Epithelial cell of prostate (primary cell): ENCODE results near the gene HS3ST1.

Source experiments
- DNase-seq: peaks from one replicate; pipeline ENCODE4 v3.0.0-alpha.2; 2011; ENCODE audit warnings: low read depth, low spot score
- H3K27ac ChIP-seq: fragments of 450-650 bp; 2 replicates; pipeline ENCODE4 v1.5.1; 2017; ENCODE audit warnings: mild to moderate bottlenecking

Gene HS3ST1

GRCh38 chr4:11436084-11436483, 7.4 kb upstream of the HS3ST1 start:
- H3K27ac ChIP-seq, result no peak overlapping the region
- DNase-seq, result no peak

- DNase-seq, result no peak
- no peak overlapping the region for H3K27ac ChIP-seq
Observed at GRCh38 chr4:11435557-11435956, 6.9 kb upstream of the HS3ST1 start.

GRCh38 chr4:11431111-11431510, 2.4 kb upstream of the HS3ST1 start:
- peak overlapping the region; percentile 86 for H3K27ac ChIP-seq
- no peak for DNase-seq

GRCh38 chr4:11430536-11430935, 1.8 kb upstream of the HS3ST1 start:
- no peak for DNase-seq
- H3K27ac ChIP-seq, result peak overlapping the region; percentile 86

GRCh38 chr4:11429699-11430045, 978 bp upstream of the HS3ST1 start:
- peak overlapping the region; percentile 86 for H3K27ac ChIP-seq
- DNase-seq, result no peak

GRCh38 chr4:11428899-11429698, 405 bp upstream of the HS3ST1 start:
- DNase-seq, result peak; percentile 79
- H3K27ac ChIP-seq, result peak overlapping the region; percentile 86

- peak overlapping the region; percentile 86 for H3K27ac ChIP-seq
- no peak for DNase-seq
Observed at GRCh38 chr4:11427121-11427996, 1.3 kb downstream of the HS3ST1 start.

GRCh38 chr4:11426731-11427120, 2.0 kb downstream of the HS3ST1 start:
- no peak for DNase-seq
- no peak overlapping the region for H3K27ac ChIP-seq

GRCh38 chr4:11426003-11426402, 2.7 kb downstream of the HS3ST1 start:
- DNase-seq, result no peak
- no peak overlapping the region for H3K27ac ChIP-seq

GRCh38 chr4:11424856-11425255, 3.8 kb downstream of the HS3ST1 start:
- H3K27ac ChIP-seq, result no peak overlapping the region
- no peak for DNase-seq

GRCh38 chr4:11424000-11424399, 4.7 kb downstream of the HS3ST1 start:
- H3K27ac ChIP-seq, result no peak overlapping the region
- DNase-seq, result no peak

GRCh38 chr4:11423465-11423864, 5.2 kb downstream of the HS3ST1 start:
- no peak for DNase-seq
- H3K27ac ChIP-seq, result no peak overlapping the region

GRCh38 chr4:11421116-11421515, 7.6 kb downstream of the HS3ST1 start:
- no peak for DNase-seq
- H3K27ac ChIP-seq, result no peak overlapping the region

GRCh38 chr4:11420327-11420726, 8.4 kb downstream of the HS3ST1 start:
- no peak overlapping the region for H3K27ac ChIP-seq
- DNase-seq, result no peak

- no peak overlapping the region for H3K27ac ChIP-seq
- DNase-seq, result no peak
Observed at GRCh38 chr4:11418610-11419009, 10.1 kb downstream of the HS3ST1 start.

- no peak overlapping the region for H3K27ac ChIP-seq
Observed at GRCh38 chr4:11416767-11417113, 12.0 kb downstream of the HS3ST1 start.

GRCh38 chr4:11416071-11416766, 12.5 kb downstream of the HS3ST1 start:
- H3K27ac ChIP-seq, result no peak overlapping the region

More at GRCh38 chr4:11416767-11417113, 12.0 kb downstream of the HS3ST1 start:
- DNase-seq, result no peak

GRCh38 chr4:11415409-11416070, 13.2 kb downstream of the HS3ST1 start:
- no peak overlapping the region for H3K27ac ChIP-seq
- DNase-seq, result no peak

More at GRCh38 chr4:11416071-11416766, 12.5 kb downstream of the HS3ST1 start:
- DNase-seq, result no peak

- no peak for DNase-seq
Observed at GRCh38 chr4:11412211-11412610, 16.5 kb downstream of the HS3ST1 start.

GRCh38 chr4:11409632-11410031, 19.1 kb downstream of the HS3ST1 start:
- H3K27ac ChIP-seq, result no peak overlapping the region
- no peak for DNase-seq

More at GRCh38 chr4:11412211-11412610, 16.5 kb downstream of the HS3ST1 start:
- H3K27ac ChIP-seq, result no peak overlapping the region
